HepG2 (cell line): ENCODE results near the gene LZTS2. TPM values are rescaled to one million over a fixed set of nuclear protein-coding genes. Genes with fewer than 3 reads are reported as not detected.

Experiments used
- GABPA ChIP-seq, 2 experiments: IDR thresholded peaks; 2 replicates each; pipeline ENCODE4 v1.6.1; 2011 to 2016; ENCODE audit warnings: low read depth in 2 of 2, low read length in 1 of 2, missing biosample characterization in 1 of 2, missing genetic modification characterization in 1 of 2
- NCOA5 ChIP-seq: sonication (generic); formaldehyde crosslinking; IDR thresholded peaks from 2 replicates; pipeline ENCODE4 v1.4.0; 2020; ENCODE audit warnings: missing genetic modification reagents
- NKX3-1 ChIP-seq: sonication (generic); formaldehyde crosslinking; IDR thresholded peaks from 2 replicates; pipeline ENCODE4 v1.5.0; 2020; ENCODE audit warnings: missing genetic modification reagents
- RBFOX2 ChIP-seq: fragments of 200-400 bp; formaldehyde crosslinking; IDR thresholded peaks from 2 replicates; pipeline ENCODE4 v1.6.1; 2017; ENCODE audit warnings: low read depth, mild to moderate bottlenecking, low read length
- REPIN1 ChIP-seq: sonication (generic); formaldehyde crosslinking; IDR thresholded peaks from 2 replicates; pipeline ENCODE4 v1.8.0; 2022; ENCODE audit warnings: missing genetic modification reagents, low read depth, mild to moderate bottlenecking, borderline replicate concordance
- SAP130 ChIP-seq: IDR thresholded peaks from 2 replicates; pipeline ENCODE4 v1.6.1; 2016; ENCODE audit warnings: low read depth
- SIN3B ChIP-seq: fragments of 150-350 bp; IDR thresholded peaks from 2 replicates; pipeline ENCODE4 v1.6.1; 2014; ENCODE audit warnings: low read length
- SIX1 ChIP-seq: sonication (generic); formaldehyde crosslinking; IDR thresholded peaks from 2 replicates; pipeline ENCODE4 v1.4.0; 2020; ENCODE audit warnings: missing genetic modification reagents, borderline replicate concordance
- TARDBP ChIP-seq: sonication (generic); formaldehyde crosslinking; IDR thresholded peaks from 2 replicates; pipeline ENCODE4 v1.8.0; 2022; ENCODE audit warnings: mild to moderate bottlenecking, missing genetic modification reagents
- THYN1 ChIP-seq: sonication (generic); formaldehyde crosslinking; IDR thresholded peaks from 2 replicates; pipeline ENCODE4 v1.8.1; 2023; ENCODE audit warnings: low read depth, mild to moderate bottlenecking, moderate library complexity, missing genetic modification reagents, borderline replicate concordance
- TRIM24 ChIP-seq: sonication (generic); formaldehyde crosslinking; IDR thresholded peaks from 2 replicates; pipeline ENCODE4 v1.8.0; 2022; ENCODE audit warnings: mild to moderate bottlenecking, missing genetic modification reagents
- ZNF234 ChIP-seq: sonication (generic); formaldehyde crosslinking; conservative IDR thresholded peaks from 2 replicates; pipeline ENCODE4 v1.5.1; 2020; ENCODE audit warnings: mild to moderate bottlenecking, missing genetic modification reagents
- ZNF326 ChIP-seq: sonication (generic); formaldehyde crosslinking; IDR thresholded peaks from 2 replicates; pipeline ENCODE4 v1.4.0; 2020; ENCODE audit warnings: missing genetic modification reagents, borderline replicate concordance
- polyA plus RNA-seq, 8 experiments: library from polyadenylated mRNA; depleted of rRNA in 3 of 8; stranded (reverse) in 7 of 8; unstranded in 1 of 8; fragments of >200 nt; fragmentation: Illumina TruSeq in 4 of 8; extraction: Trizol in 4 of 8; gene quantifications; 2 replicates each; pipeline versions ENCODE4 v1.2.1 to v1.2.3, GENCODE V29; 2011 to 2016; ENCODE audit warnings: low read depth in 4 of 8, missing spikeins in 1 of 8, mixed read lengths in 1 of 8; ENCODE audit not compliant: insufficient read depth in 1 of 8
- total RNA-seq, 5 experiments: library from RNA; depleted of rRNA; stranded (reverse); fragments of >200 nt; fragmentation: Illumina TruSeq; extraction: Trizol; gene quantifications; 2 replicates each; pipeline ENCODE4 v1.2.3, GENCODE V29; 2016; ENCODE audit warnings: low read depth in 1 of 5
- TF ChIP-seq, protein P1 (sequence below): sonication (generic); formaldehyde crosslinking; IDR thresholded peaks from 2 replicates; pipeline ENCODE4 v1.4.0; 2020; ENCODE audit warnings: missing genetic modification reagents, borderline replicate concordance
- TF ChIP-seq, protein P2 (sequence below): sonication (generic); formaldehyde crosslinking; IDR thresholded peaks from 2 replicates; pipeline ENCODE4 v1.4.0; 2020; ENCODE audit warnings: missing genetic modification reagents, borderline replicate concordance
- TF ChIP-seq, protein P3 (sequence below): IDR thresholded peaks from 2 replicates; pipeline ENCODE4 v1.6.1; 2016; ENCODE audit warnings: missing genetic modification reagents, missing compliant biosample characterization
- TF ChIP-seq, protein P4 (sequence below): sonication (generic); formaldehyde crosslinking; IDR thresholded peaks from 2 replicates; pipeline ENCODE4 v1.8.1; 2023; ENCODE audit warnings: mild to moderate bottlenecking, missing genetic modification reagents, borderline replicate concordance
- TF ChIP-seq, protein P5 (sequence below): IDR thresholded peaks from 2 replicates; pipeline ENCODE4 v1.6.1; 2012; ENCODE audit warnings: inconsistent platforms

Gene LZTS2
- total and polyA plus RNA-seq, 2 of the 13 experiments (the other 11 are each of a cell fraction or from before 2014, with no cell fraction given): 43.6 to 65.6 TPM

DNA sequence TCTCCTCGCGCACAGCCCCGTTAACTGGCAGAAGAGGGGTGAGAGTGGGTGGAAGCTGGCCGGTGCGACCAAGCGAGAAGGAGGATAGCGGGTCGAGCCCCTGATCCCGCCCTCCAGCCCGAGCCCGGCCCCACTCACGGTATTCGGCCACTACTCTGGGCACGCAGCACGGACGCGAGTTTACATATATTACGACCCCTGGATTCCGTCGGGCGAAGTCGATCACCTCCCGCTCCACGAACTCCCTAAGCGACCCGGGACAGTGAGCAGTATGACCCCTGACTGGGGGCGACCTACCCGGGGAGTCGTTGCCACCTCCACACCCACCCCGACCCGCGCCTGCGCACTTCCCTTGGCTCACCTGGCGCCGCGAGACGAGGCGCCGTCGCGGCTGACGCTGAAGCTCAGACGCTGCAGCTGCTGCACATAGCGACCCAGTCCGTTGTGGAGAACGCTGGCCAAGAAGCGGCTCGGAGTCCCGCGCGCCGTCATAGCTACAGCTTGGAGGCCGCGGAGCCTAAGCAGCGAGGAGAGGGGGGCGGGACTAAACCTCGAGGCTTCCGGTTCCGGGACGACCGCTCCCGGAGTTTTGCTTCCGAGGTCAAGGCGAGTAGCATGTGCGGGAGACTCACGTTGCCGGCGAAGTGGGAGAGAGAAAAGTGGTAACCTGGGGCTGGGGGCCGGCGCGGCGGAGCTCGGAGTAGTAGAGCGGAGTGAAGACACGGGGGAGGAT lies 12.5 kb upstream of the LZTS2 start, which contains the start of the genes MRPL43 and TWNK (continued):
- TF ChIP-seq ZNF234 (CRISPR knock-in tag) (0 out of 2 replicates have a peak, but pooled peaks have one; percentile 43), SIX1 (CRISPR knock-in tag) (no peak), SAP130 (CRISPR knock-in tag) (peak; percentile 98), NKX3-1 (CRISPR knock-in tag) (peak; percentile 76; the same call in 1 of the 2 replicates), TRIM24 (CRISPR knock-in tag) (no peak), SIN3B (0 out of 2 replicates have a peak, but pooled peaks have one; percentile 31), RBFOX2 (peak; percentile 98), NCOA5 (CRISPR knock-in tag) (peak; percentile 62; the same call in 1 of the 2 replicates), REPIN1 (CRISPR knock-in tag) (peak; percentile 80; the same call in 1 of the 2 replicates), GABPA (IDR thresholded peaks at IDR 0.05; ENCODE audit: low read depth, low read length) (peak; percentile 95), GABPA (CRISPR knock-in tag; IDR thresholded peaks at IDR 0.05; ENCODE audit: low read depth) (peak; percentile 100), THYN1 (CRISPR knock-in tag) (no peak), TARDBP (peak; percentile 72), ZNF326 (CRISPR knock-in tag) (0 out of 2 replicates have a peak, but pooled peaks have one; percentile 20)
- TF ChIP-seq, protein P1, sequence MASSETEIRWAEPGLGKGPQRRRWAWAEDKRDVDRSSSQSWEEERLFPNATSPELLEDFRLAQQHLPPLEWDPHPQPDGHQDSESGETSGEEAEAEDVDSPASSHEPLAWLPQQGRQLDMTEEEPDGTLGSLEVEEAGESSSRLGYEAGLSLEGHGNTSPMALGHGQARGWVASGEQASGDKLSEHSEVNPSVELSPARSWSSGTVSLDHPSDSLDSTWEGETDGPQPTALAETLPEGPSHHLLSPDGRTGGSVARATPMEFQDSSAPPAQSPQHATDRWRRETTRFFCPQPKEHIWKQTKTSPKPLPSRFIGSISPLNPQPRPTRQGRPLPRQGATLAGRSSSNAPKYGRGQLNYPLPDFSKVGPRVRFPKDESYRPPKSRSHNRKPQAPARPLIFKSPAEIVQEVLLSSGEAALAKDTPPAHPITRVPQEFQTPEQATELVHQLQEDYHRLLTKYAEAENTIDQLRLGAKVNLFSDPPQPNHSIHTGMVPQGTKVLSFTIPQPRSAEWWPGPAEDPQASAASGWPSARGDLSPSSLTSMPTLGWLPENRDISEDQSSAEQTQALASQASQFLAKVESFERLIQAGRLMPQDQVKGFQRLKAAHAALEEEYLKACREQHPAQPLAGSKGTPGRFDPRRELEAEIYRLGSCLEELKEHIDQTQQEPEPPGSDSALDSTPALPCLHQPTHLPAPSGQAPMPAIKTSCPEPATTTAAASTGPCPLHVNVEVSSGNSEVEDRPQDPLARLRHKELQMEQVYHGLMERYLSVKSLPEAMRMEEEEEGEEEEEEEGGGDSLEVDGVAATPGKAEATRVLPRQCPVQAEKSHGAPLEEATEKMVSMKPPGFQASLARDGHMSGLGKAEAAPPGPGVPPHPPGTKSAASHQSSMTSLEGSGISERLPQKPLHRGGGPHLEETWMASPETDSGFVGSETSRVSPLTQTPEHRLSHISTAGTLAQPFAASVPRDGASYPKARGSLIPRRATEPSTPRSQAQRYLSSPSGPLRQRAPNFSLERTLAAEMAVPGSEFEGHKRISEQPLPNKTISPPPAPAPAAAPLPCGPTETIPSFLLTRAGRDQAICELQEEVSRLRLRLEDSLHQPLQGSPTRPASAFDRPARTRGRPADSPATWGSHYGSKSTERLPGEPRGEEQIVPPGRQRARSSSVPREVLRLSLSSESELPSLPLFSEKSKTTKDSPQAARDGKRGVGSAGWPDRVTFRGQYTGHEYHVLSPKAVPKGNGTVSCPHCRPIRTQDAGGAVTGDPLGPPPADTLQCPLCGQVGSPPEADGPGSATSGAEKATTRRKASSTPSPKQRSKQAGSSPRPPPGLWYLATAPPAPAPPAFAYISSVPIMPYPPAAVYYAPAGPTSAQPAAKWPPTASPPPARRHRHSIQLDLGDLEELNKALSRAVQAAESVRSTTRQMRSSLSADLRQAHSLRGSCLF (CRISPR knock-in tag): no peak
- TF ChIP-seq, protein P2, sequence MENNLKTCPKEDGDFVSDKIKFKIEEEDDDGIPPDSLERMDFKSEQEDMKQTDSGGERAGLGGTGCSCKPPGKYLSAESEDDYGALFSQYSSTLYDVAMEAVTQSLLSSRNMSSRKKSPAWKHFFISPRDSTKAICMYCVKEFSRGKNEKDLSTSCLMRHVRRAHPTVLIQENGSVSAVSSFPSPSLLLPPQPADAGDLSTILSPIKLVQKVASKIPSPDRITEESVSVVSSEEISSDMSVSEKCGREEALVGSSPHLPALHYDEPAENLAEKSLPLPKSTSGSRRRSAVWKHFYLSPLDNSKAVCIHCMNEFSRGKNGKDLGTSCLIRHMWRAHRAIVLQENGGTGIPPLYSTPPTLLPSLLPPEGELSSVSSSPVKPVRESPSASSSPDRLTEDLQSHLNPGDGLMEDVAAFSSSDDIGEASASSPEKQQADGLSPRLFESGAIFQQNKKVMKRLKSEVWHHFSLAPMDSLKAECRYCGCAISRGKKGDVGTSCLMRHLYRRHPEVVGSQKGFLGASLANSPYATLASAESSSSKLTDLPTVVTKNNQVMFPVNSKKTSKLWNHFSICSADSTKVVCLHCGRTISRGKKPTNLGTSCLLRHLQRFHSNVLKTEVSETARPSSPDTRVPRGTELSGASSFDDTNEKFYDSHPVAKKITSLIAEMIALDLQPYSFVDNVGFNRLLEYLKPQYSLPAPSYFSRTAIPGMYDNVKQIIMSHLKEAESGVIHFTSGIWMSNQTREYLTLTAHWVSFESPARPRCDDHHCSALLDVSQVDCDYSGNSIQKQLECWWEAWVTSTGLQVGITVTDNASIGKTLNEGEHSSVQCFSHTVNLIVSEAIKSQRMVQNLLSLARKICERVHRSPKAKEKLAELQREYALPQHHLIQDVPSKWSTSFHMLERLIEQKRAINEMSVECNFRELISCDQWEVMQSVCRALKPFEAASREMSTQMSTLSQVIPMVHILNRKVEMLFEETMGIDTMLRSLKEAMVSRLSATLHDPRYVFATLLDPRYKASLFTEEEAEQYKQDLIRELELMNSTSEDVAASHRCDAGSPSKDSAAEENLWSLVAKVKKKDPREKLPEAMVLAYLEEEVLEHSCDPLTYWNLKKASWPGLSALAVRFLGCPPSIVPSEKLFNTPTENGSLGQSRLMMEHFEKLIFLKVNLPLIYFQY (CRISPR knock-in tag): no peak
- TF ChIP-seq, protein P3, sequence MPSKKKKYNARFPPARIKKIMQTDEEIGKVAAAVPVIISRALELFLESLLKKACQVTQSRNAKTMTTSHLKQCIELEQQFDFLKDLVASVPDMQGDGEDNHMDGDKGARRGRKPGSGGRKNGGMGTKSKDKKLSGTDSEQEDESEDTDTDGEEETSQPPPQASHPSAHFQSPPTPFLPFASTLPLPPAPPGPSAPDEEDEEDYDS (CRISPR knock-in tag): peak; percentile 67; the same call in 1 of the 2 replicates
- TF ChIP-seq, protein P4, sequence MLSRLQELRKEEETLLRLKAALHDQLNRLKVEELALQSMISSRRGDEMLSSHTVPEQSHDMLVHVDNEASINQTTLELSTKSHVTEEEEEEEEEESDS (CRISPR knock-in tag): 0 out of 2 replicates have a peak, but pooled peaks have one; percentile 47
- TF ChIP-seq, protein P5, sequence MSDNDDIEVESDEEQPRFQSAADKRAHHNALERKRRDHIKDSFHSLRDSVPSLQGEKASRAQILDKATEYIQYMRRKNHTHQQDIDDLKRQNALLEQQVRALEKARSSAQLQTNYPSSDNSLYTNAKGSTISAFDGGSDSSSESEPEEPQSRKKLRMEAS: peak; percentile 99
